K562 (cell line): ENCODE results near the gene STUB1. TPM values are rescaled to one million over a fixed set of nuclear protein-coding genes. Genes with fewer than 3 reads are reported as not detected.
A peak's percentile ranks its signal among the peaks of the same experiment; 100 is the strongest.

ENCODE experiments used
- ATAC-seq: fragments of 200-7000 bp; cut with Tn5 transposase; 3 replicates; pipeline ENCODE4 v1.9.1; 2020; ENCODE audit warnings: moderate library complexity
- Bru-seq: library from RNA; stranded (reverse); fragments of 400-500 nt; gene quantifications from one replicate; lab custom pipeline; 2021; lab: Mats Ljungman, UMichigan
- BruChase-seq, 2 experiments: library from RNA; stranded (reverse); fragments of 400-500 nt; gene quantifications; one replicate each; lab custom pipeline; 2021; lab: Mats Ljungman, UMichigan
- BruUV-seq: library from RNA; stranded (reverse); fragments of 400-500 nt; replicated peaks from 2 replicates; lab custom pipeline; 2021; lab: Mats Ljungman, UMichigan
- CTCF ChIA-PET: fragments of 300-600 bp; formaldehyde crosslinking; extraction: SDS; loops from one replicate; lab custom pipeline; 2021; ENCODE audit warnings: low intra/inter-chr PET ratio; lab: Yijun Ruan, JAX
- POLR2A ChIA-PET: fragments of 300-600, 350-650 bp; sonication (Branson Sonifier 250); formaldehyde crosslinking; extraction: SDS; loops from one replicate; lab custom pipeline; 2021; ENCODE audit warnings: antibody characterized with exemption, inconsistent platforms; lab: Yijun Ruan, JAX
- DNase-seq, 4 experiments: peaks; one replicate each; pipeline versions ENCODE4 v3.0.0 to v3.0.0-alpha.2; 2011 to 2018; ENCODE audit warnings: low spot score in 3 of 4, mixed read lengths in 3 of 4; ENCODE audit errors: extremely low read depth in 1 of 4
- FAIRE-seq: peaks from 2 replicates; lab custom pipeline; 2011; peaks lifted over from hg19 to GRCh38; lab: Jason Lieb, UNC
- H2AFZ ChIP-seq: 2 replicates; pipeline ENCODE4 v1.6.0; 2011; ENCODE audit warnings: low read depth, low read length, control low read depth, inconsistent platforms
- H3K27ac ChIP-seq: fragments of 200-600 bp; 3 replicates; pipeline ENCODE4 v1.8.0; 2011; ENCODE audit warnings: low read depth, mild to moderate bottlenecking, control low read depth, inconsistent platforms, low read length, moderate library complexity, mixed read lengths; ENCODE audit errors: extremely low read depth
- H3K27me3 ChIP-seq, 2 experiments: fragments of 300-600 bp in 1 of 2; 2 replicates in 1 of 2; 3 replicates in 1 of 2; pipeline versions ENCODE4 v1.6.0 to v1.8.0; 2011; ENCODE audit warnings: inconsistent platforms in 2 of 2, low read length in 2 of 2, mild to moderate bottlenecking in 1 of 2, mixed read lengths in 1 of 2, moderate library complexity in 1 of 2; ENCODE audit not compliant: control insufficient read depth in 2 of 2, insufficient read depth in 2 of 2
- H3K36me3 ChIP-seq: fragments of 300-600 bp; 3 replicates; pipeline ENCODE4 v1.8.0; 2011; ENCODE audit warnings: mild to moderate bottlenecking, low read length, inconsistent platforms; ENCODE audit not compliant: control insufficient read depth, insufficient read depth
- H3K4me1 ChIP-seq, 2 experiments: fragments of 200-600 bp in 1 of 2; replicated peaks in 1 of 2; 2 replicates in 1 of 2; 3 replicates in 1 of 2; pipeline versions ENCODE4 v1.5.1 to v1.8.0; 2011; ENCODE audit warnings: inconsistent platforms in 2 of 2, low read length in 2 of 2, mild to moderate bottlenecking in 1 of 2, mixed read lengths in 1 of 2, moderate library complexity in 1 of 2; ENCODE audit not compliant: control insufficient read depth in 2 of 2, insufficient read depth in 2 of 2
- H3K4me2 ChIP-seq: 2 replicates; pipeline ENCODE4 v1.6.1; 2011; ENCODE audit warnings: low read length, control low read depth, inconsistent platforms, mixed read lengths; ENCODE audit not compliant: insufficient read depth
- H3K4me3 ChIP-seq: fragments of 200-600 bp; sonication (generic), shearing (Covaris generic); 2 replicates; pipeline ENCODE4 v1.5.1; 2016; ENCODE audit warnings: control low read depth, inconsistent platforms
- H3K79me2 ChIP-seq: fragments of 200-600 bp; 3 replicates; pipeline ENCODE4 v1.8.0; 2011; ENCODE audit warnings: low read length, inconsistent platforms; ENCODE audit not compliant: control insufficient read depth, insufficient read depth
- H3K9ac ChIP-seq, 2 experiments: 2 replicates each; pipeline versions ENCODE4 v1.6.0 to v1.6.1; 2011; ENCODE audit warnings: low read depth in 2 of 2, low read length in 2 of 2, control low read depth in 1 of 2, inconsistent platforms in 1 of 2, mild to moderate bottlenecking in 1 of 2, mixed read lengths in 1 of 2; ENCODE audit not compliant: insufficient read depth in 1 of 2
- H3K9me1 ChIP-seq: one replicate; pipeline ENCODE4 v1.6.0; 2011; ENCODE audit warnings: inconsistent platforms, mild to moderate bottlenecking, low read length, moderate library complexity; ENCODE audit not compliant: control insufficient read depth, insufficient read depth
- H3K9me3 ChIP-seq: replicated peaks from 2 replicates; pipeline ENCODE4 v1.5.1; 2011; ENCODE audit warnings: low read depth, low read length, inconsistent platforms; ENCODE audit not compliant: control insufficient read depth, insufficient read depth
- H4K20me1 ChIP-seq: replicated peaks from 2 replicates; pipeline ENCODE4 v1.6.1; 2011; ENCODE audit warnings: low read length, inconsistent platforms, mixed read lengths; ENCODE audit not compliant: control insufficient read depth, insufficient read depth
- HMG20B ChIP-seq: fragments of 250-450 bp; sonication (Bioruptor Pico); IDR thresholded peaks from 2 replicates; pipeline ENCODE4 v1.5.0; 2021; ENCODE audit warnings: mild to moderate bottlenecking
- MYNN ChIP-seq, 2 experiments: sonication (generic); formaldehyde crosslinking in 1 of 2; IDR thresholded peaks; 2 replicates each; pipeline versions ENCODE4 v1.5.0 to v1.6.1; 2016 to 2020; ENCODE audit warnings: antibody characterized with exemption in 1 of 2, missing genetic modification reagents in 1 of 2
- NRF1 ChIP-seq, 2 experiments: fragments of 450-650 bp; IDR thresholded peaks in 1 of 2; conservative IDR thresholded peaks in 1 of 2; 2 replicates each; pipeline ENCODE4 v1.6.1; 2014; ENCODE audit warnings: mild to moderate bottlenecking in 2 of 2
- SMAD4 ChIP-seq: fragments of 250-450 bp; sonication (Bioruptor Pico); conservative IDR thresholded peaks from 2 replicates; pipeline ENCODE4 v1.8.0; 2021; ENCODE audit warnings: inconsistent platforms, mild to moderate bottlenecking, moderate library complexity
- WGBS: fragments of 100-300 bp; shearing (Covaris generic); methylation state at CpG from one replicate; pipeline ENCODE4 v1.1.6; 2016; ENCODE audit warnings: low coverage, mixed read lengths; ENCODE audit not compliant: insufficient coverage; ENCODE audit errors: missing lambda C conversion rate; 5-methylcytosine and 5-hydroxymethylcytosine counted together
- in situ Hi-C: fragments of 300-500 bp; cut with MboI; formaldehyde crosslinking; loops from 4 replicates; pipeline ENCODE4 v1.15.0; 2018; ENCODE audit warnings: inconsistent platforms, mixed read lengths
- intact Hi-C: fragments of 100-400 bp; cut with micrococcal nuclease; formaldehyde crosslinking; loops from 2 replicates; pipeline ENCODE4 v1.14.2; 2022
- long read RNA-seq, 3 experiments: library from polyadenylated mRNA in 2 of 3; library from RNA in 1 of 3; unstranded in 2 of 3; stranded (forward) in 1 of 3; transcript quantifications; one replicate each; pipeline ENCODE4 v2.0.0, GENCODE V29; 2019 to 2022
- polyA minus RNA-seq, 3 experiments: library from RNA; depleted of rRNA, polyadenylated mRNA; stranded (reverse); fragments of >200 nt; gene quantifications; 2 replicates each; pipeline ENCODE4 v1.2.3, GENCODE V29; 2011
- polyA plus RNA-seq, 8 experiments: library from polyadenylated mRNA; depleted of rRNA in 4 of 8; stranded (reverse) in 5 of 8; unstranded in 3 of 8; fragments of >200 nt; fragmentation: Nextera tagmentation in 2 of 8; fragmentation: Illumina TruSeq in 1 of 8; extraction: Ambion mirVana in 2 of 8; extraction: Trizol in 1 of 8; gene quantifications; 2 replicates each; pipeline versions ENCODE4 v1.2.1 to v1.2.3, GENCODE V29; 2011 to 2014; ENCODE audit warnings: inconsistent platforms in 1 of 8, missing spikeins in 1 of 8
- total RNA-seq, 7 experiments: library from RNA; depleted of rRNA in 6 of 7; stranded (reverse); fragments of >200 nt in 6 of 7; fragmentation: Illumina TruSeq in 2 of 7; extraction: Trizol in 2 of 7; gene quantifications; 2 replicates each; pipeline versions ENCODE4 v1.2.1 to v1.2.3, GENCODE V29; 2011 to 2021; ENCODE audit warnings: low replicate concordance in 1 of 7
- TF ChIP-seq, protein P1 (sequence below): sonication (generic); formaldehyde crosslinking; IDR thresholded peaks from 2 replicates; pipeline ENCODE4 v1.8.1; 2023; ENCODE audit warnings: mild to moderate bottlenecking, missing genetic modification reagents
- TF ChIP-seq, protein P2 (sequence below): IDR thresholded peaks from 2 replicates; pipeline ENCODE4 v1.6.1; 2016; ENCODE audit warnings: missing genetic modification characterization, missing compliant biosample characterization
- TF ChIP-seq, protein P3 (sequence below): fragments of 450-650 bp; conservative IDR thresholded peaks from 2 replicates; pipeline ENCODE4 v1.6.1; 2016; ENCODE audit warnings: missing genetic modification characterization, low read depth, mild to moderate bottlenecking, missing compliant biosample characterization, moderate library complexity

STUB1 gene
- 38.7 and 156 TPM in 2 replicates for total RNA-seq (2011; cell fraction: chromatin; rRNA removed; ENCODE audit: low replicate concordance)
- total RNA-seq (2011; cell fraction: nucleolus; rRNA removed), result 192 and 203 TPM in 2 replicates
- total RNA-seq (2011; cell fraction: nucleoplasm; rRNA removed), result 62.0 and 88.9 TPM in 2 replicates
- 251 and 276 TPM in 2 replicates for total RNA-seq (2014; rRNA removed)
- total RNA-seq (2014; rRNA removed; fragmentation: Illumina TruSeq; extraction: Trizol), result 65.4 and 88.2 TPM in 2 replicates
- 147 and 168 TPM in 2 replicates for total RNA-seq (2015; rRNA removed; fragmentation: Illumina TruSeq; extraction: Trizol)
- 191 and 213 TPM in 2 replicates for total RNA-seq (2021)
- polyA plus RNA-seq (2011; rRNA removed), result 114 TPM in 2 replicates
- 94.5 and 181 TPM in 2 replicates for polyA plus RNA-seq (2011; cell fraction: cytosol; rRNA removed)
- polyA plus RNA-seq (2011; cell fraction: nucleus; rRNA removed), result 195 and 305 TPM in 2 replicates
- polyA plus RNA-seq (2012), result 87.2 and 101 TPM in 2 replicates
- 152 and 188 TPM in 2 replicates for polyA plus RNA-seq (2014; fragmentation: Illumina TruSeq; extraction: Trizol)
- 10 to 100 TPM; 10.6 to 27.7 TPM for polyA plus RNA-seq (2014; fragmentation: Nextera tagmentation; extraction: Ambion mirVana)
- 193 and 200 TPM in 2 replicates for polyA plus RNA-seq (2014; rRNA removed)
- polyA minus RNA-seq (2011; rRNA and poly(A)+ RNA removed), result 22.1 and 33.0 TPM in 2 replicates
- polyA minus RNA-seq (2011; cell fraction: cytosol; rRNA and poly(A)+ RNA removed), result 41.4 and 45.7 TPM in 2 replicates
- 57.6 and 61.8 TPM in 2 replicates for polyA minus RNA-seq (2011; cell fraction: nucleus; rRNA and poly(A)+ RNA removed)
- percentile 95 among the genes with signal in this experiment for Bru-seq, nascent RNA
- percentile 87 among the genes with signal in this experiment for BruChase-seq, experiment 1, labeled RNA remaining after a 2-hour chase
- percentile 89 among the genes with signal in this experiment for BruChase-seq, experiment 2, labeled RNA remaining after a 6-hour chase
- long read RNA-seq, experiment 1, transcript STUB1-204 (6 exons, 875 nt), result minor isoform, 11 of 765 reads
- long read RNA-seq, experiment 1, transcript STUB1-205 (7 exons, 1,560 nt), result minor isoform, 6 of 765 reads
- long read RNA-seq, experiment 1, transcript STUB1-201 (7 exons, 1,472 nt), result major isoform, 632 of 765 reads
- long read RNA-seq, experiment 1, partial matches to known transcripts, result 45 of 765 reads
- long read RNA-seq, experiment 1, other reads (novel, unspliced or antisense), result 70 of 765 reads
- long read RNA-seq, experiment 2, transcript STUB1-201 (7 exons, 1,472 nt), result major isoform, 200 of 263 reads
- long read RNA-seq, experiment 2, partial matches to known transcripts, result 34 of 263 reads
- long read RNA-seq, experiment 2, other reads (novel, unspliced or antisense), result 26 of 263 reads
- long read RNA-seq, experiment 3, transcript STUB1-201 (7 exons, 1,472 nt), result major isoform, 205 of 234 reads
- long read RNA-seq, experiment 3, partial matches to known transcripts, result 5 of 234 reads
- long read RNA-seq, experiment 3, other reads (novel, unspliced or antisense), result 21 of 234 reads

DNA sequence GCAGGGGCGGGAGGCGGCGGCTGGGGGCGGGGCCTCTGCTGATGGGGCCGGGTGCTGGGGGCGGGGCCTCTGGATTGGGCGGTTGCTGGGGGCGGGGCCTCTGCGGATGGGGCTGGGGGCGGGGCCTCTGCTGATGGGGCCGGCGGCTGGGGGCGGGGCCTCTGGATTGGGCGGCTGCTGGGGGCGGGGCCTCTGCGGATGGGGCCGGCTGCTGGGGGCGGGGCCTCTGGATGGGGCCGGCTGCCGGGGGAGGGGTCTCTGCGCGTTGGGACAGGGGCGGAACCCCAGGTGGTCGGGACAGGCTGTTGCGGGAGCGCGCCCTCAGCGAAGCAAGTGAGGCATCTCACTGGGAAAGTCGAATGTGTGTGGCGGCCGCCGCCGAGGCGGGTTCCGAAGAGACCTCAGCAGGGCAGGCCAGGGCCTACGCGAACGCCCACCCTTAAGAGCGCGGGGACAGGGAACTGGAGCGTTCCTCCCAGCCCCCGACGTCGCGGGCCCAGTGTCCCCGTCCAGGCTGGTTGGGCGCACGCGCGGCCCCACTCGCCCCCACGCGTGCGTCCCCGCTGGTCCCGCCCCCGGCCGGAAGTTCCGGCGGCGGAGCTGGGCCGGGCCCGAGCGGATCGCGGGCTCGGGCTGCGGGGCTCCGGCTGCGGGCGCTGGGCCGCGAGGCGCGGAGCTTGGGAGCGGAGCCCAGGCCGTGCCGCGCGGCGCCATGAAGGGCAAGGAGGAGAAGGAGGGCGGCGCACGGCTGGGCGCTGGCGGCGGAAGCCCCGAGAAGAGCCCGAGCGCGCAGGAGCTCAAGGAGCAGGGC lies at the start of gene STUB1:
Gene STUB1, plus strand, starts transcription at position 597 of the 811 bp plus-strand sequence. Its CDS starts 116 bp downstream, at position 713.
- FAIRE-seq (no peak), ATAC-seq (peak; percentile 62), DNase-seq (peak; percentile 78 to 91 (median 84))
- H3K36me3 ChIP-seq, result peaks cover 36% of the 10 kb centered on the region
- peaks cover 21% of the 10 kb centered on the region for H4K20me1 ChIP-seq
- peak within 1 kb of the TSS; percentile 98 for H3K4me2 ChIP-seq
- peak within 1 kb of the TSS; percentile 98 for H3K4me3 ChIP-seq
- CTCF ChIA-PET, result no interaction called here
- intact Hi-C loops, result loop anchor here (5.0 kb wide), 2 partner anchors 43 to 283 kb away; partner anchors contain the start of genes METTL26 and NME4
- POLR2A ChIA-PET, result interaction anchor here (0.5 to 1.8 kb wide), 10 partner anchors 10 to 1119 kb away, joined by 3 to 10 read pairs (median 3); partner anchors contain the start of genes DECR2 and WDR24
- in situ Hi-C loops, result loop anchor here (10.0 kb wide), 1 partner anchor 285 kb away; the partner anchor contains the start of gene NME4
- peak within 1 kb of the TSS; percentile 93 for H2AFZ ChIP-seq
- no TSS peak for BruUV-seq
- peak within 1 kb of the TSS; percentile 84 to 98 for H3K9ac ChIP-seq
- H3K27me3 ChIP-seq, result no peaks in the 10 kb centered on the region
- H3K4me1 ChIP-seq, result peaks cover 36 to 98% of the 10 kb centered on the region in 2 experiments
- H3K9me3 ChIP-seq, result no peaks in the 10 kb centered on the region
- H3K79me2 ChIP-seq, result peaks cover 41% of the 10 kb centered on the region
- peaks cover 11% of the 10 kb centered on the region for H3K9me1 ChIP-seq
- under 1% methylated on average over 44 of the region's 91 CpGs for WGBS
- H3K27ac ChIP-seq, result peak within 1 kb of the TSS; percentile 89
- TF ChIP-seq HMG20B (CRISPR knock-in tag) (no peak), NRF1 (conservative IDR thresholded peaks at IDR 0.05 in 1 of 2, IDR thresholded peaks at IDR 0.05 in 1 of 2) (peak; percentile 88 to 90), SMAD4 (CRISPR knock-in tag) (peak; percentile 40; the same call in 1 of the 2 replicates), MYNN (IDR thresholded peaks at IDR 0.05) (no peak), MYNN (CRISPR knock-in tag; IDR thresholded peaks at IDR 0.05) (no peak)
- TF ChIP-seq, protein P1, sequence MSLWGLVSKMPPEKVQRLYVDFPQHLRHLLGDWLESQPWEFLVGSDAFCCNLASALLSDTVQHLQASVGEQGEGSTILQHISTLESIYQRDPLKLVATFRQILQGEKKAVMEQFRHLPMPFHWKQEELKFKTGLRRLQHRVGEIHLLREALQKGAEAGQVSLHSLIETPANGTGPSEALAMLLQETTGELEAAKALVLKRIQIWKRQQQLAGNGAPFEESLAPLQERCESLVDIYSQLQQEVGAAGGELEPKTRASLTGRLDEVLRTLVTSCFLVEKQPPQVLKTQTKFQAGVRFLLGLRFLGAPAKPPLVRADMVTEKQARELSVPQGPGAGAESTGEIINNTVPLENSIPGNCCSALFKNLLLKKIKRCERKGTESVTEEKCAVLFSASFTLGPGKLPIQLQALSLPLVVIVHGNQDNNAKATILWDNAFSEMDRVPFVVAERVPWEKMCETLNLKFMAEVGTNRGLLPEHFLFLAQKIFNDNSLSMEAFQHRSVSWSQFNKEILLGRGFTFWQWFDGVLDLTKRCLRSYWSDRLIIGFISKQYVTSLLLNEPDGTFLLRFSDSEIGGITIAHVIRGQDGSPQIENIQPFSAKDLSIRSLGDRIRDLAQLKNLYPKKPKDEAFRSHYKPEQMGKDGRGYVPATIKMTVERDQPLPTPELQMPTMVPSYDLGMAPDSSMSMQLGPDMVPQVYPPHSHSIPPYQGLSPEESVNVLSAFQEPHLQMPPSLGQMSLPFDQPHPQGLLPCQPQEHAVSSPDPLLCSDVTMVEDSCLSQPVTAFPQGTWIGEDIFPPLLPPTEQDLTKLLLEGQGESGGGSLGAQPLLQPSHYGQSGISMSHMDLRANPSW, result no peak
- TF ChIP-seq, protein P2, sequence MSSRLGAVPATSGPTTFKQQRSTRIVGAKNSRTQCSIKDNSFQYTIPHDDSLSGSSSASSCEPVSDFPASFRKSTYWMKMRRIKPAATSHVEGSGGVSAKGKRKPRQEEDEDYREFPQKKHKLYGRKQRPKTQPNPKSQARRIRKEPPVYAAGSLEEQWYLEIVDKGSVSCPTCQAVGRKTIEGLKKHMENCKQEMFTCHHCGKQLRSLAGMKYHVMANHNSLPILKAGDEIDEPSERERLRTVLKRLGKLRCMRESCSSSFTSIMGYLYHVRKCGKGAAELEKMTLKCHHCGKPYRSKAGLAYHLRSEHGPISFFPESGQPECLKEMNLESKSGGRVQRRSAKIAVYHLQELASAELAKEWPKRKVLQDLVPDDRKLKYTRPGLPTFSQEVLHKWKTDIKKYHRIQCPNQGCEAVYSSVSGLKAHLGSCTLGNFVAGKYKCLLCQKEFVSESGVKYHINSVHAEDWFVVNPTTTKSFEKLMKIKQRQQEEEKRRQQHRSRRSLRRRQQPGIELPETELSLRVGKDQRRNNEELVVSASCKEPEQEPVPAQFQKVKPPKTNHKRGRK (tag), result no peak
- TF ChIP-seq, protein P3, sequence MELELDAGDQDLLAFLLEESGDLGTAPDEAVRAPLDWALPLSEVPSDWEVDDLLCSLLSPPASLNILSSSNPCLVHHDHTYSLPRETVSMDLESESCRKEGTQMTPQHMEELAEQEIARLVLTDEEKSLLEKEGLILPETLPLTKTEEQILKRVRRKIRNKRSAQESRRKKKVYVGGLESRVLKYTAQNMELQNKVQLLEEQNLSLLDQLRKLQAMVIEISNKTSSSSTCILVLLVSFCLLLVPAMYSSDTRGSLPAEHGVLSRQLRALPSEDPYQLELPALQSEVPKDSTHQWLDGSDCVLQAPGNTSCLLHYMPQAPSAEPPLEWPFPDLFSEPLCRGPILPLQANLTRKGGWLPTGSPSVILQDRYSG (tag), result no peak
